HG03135 (cell line): ENCODE measurements around the gene IL12RB1.

ENCODE experiments used
- ATAC-seq: cut with Tn5 transposase; IDR thresholded peaks from one replicate; pipeline ENCODE4 v1.9.1; 2021; ENCODE audit warnings: mild to moderate bottlenecking, moderate library complexity; ENCODE audit not compliant: unreplicated experiment

IL12RB1 gene

DNA sequence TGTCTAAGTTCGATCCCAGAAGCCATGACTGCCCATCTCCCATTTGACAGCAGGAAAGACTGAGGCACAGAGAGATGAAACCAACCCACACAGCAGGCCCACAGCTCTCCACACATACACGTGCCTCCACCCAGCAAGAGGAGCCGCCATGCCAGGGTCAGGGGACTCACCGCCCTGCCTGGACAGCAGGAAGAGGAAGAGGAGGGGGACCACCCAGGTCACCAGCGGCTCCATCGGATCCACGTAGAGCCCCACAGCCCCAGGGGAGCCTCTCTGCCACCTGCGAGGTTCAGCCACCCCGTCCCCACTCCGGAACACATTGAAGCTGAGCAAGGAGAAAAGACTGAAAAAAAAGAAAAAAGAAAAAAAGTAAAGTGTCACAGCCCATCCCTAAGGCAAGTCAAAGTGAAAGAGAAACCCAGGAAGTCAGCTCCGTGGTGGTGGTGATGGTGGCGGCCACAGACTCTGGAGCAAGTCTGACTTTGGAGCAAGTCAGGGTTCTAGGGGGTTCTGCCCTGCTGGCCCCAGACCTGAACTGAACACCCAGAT lies at the start of gene IL12RB1:
Gene IL12RB1 (minus strand): TSS at position 345 of the 549 bp plus-strand sequence. CDS start 111 bp downstream, at position 234.
- no peak for ATAC-seq

DNA sequence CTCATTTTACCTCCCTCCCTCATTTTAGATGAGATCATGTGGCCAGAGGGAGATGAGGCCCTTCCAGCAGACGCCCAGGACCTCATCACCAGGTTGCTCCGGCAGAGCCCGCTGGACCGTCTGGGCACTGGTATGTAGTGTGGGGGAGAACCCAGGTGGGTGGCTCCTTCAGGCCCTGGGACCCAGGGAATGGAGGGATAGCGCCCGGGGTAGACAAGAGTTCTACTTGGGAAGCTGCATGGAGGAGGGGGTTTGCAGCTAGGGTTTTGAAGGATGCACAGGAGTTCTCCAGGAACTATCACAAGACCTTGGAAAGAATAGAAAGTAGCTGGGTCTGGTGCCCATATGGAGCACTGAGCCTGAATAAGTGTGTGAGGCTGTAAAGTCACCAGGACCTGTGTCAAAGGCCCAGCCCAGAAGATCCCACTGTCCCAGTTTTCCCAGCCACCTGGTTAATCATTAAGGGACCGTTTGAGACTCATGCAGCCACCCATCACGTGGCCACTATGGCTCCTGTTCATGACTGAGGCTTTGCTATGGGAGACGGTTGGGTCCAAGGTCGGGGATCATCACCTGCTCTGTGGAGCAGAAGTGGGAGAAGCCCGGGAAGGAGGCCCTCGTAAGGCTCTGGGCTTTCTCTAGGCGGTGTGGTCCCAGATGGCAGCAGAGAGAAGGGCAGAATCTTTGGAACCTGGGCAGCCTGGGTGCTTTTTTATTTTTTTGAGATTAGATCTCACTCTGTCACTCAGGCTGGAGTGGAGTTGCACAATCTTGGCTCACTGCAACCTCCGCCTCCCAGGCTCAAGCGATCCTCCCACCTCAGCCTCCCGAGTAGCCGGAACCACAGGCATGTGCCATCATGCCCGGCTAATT lies 49.2 kb upstream of the IL12RB1 start:
- no peak for ATAC-seq

DNA sequence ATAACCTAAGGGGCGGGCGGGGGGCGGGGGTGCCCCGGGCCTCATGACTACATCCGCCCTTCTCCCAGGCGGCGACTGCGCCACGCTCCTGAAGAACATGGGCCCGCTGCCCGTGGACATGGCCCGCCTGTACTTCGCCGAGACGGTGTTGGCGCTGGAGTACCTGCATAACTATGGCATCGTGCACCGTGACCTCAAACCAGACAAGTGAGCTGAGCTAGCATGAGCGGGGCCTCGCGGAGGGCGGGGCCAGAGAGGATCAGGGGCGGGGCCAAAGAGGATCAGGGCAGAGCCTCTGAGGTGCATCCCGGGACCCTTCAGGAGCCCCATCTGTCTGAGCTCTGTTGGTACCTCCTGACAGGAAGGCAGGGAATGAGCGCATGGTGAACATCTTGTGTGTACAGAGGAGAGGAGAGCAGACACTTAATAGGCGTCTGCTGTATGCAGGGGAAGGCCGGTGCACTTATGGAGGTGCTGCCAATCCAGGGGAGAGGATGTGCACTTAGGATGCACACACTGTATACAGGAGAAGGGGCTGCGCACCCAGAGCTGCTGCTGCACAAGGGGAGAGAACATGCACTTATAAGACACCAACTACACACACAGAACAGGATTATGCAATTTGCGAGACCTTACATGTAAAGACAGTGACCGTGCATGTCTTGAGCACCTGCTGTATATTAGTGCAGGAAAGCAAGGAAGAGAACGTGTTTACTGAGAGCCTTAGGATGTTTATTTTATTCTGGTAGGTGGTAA lies 45.3 kb upstream of the IL12RB1 start:
- no peak for ATAC-seq

- ATAC-seq, result no peak
These were observed 43.9 kb upstream of the IL12RB1 start for GRCh38 chr19:18130523-18131242.

- no peak for ATAC-seq
These were observed 42.1 kb upstream of the IL12RB1 start for GRCh38 chr19:18128805-18129204.

DNA sequence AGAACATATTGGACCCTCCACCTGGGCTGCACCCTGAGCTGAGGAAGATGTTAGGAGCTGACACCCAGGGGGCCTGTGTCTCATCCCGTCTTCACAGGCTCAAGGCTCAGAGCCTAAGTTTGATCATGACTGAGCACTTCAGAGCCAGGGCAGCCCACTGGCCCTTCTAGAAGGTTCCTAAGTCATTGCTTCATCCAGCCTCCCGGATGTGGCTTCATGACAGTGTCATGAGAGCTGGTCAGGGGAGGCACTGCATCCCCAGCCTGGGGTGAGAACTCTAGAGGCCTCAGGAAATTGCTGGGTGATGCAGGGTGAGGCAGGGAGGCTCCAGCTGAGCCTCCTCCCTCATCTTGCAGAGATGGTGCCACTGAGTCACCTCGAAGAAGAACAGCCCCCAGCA lies 41.3 kb upstream of the IL12RB1 start:
- no peak for ATAC-seq

DNA sequence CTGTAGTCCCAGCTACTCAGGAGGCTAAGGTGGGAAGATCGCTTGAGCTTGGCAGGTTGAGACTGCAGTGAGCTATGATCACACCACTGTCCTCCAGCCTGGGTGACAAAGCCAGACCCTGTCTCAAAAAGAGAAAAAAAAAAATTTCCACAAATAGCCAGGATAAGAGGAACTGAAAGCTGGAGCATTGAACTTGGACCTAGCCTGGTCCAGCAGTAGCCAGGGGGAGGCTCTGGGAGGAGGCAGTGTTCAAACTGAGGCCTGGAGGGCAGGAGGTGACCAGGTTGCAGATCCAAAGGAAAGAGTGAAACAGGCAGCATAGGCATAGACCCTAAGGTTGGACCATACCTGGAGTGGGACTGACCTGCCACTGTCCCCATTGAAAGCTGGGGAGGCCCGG lies 39.4 kb upstream of the IL12RB1 start:
- ATAC-seq, result no peak

DNA sequence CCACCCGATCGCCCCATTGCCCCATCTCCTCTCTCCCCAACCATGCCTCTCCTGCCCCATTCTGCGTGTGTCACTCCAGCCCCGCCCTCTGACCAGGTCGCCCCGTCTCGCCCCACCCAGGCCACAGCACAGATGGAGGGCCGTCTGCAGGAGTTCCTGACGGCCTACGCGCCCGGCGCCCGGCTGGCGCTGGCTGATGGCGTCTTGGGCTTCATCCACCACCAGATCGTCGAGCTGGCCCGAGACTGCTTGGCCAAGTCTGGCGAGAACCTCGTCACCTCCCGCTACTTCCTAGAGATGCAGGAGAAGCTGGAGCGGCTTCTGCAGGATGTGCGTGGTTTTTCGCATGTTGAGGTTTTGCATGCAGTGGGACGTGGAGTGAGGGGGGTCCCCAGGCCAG lies 37.1 kb upstream of the IL12RB1 start:
- no peak for ATAC-seq

DNA sequence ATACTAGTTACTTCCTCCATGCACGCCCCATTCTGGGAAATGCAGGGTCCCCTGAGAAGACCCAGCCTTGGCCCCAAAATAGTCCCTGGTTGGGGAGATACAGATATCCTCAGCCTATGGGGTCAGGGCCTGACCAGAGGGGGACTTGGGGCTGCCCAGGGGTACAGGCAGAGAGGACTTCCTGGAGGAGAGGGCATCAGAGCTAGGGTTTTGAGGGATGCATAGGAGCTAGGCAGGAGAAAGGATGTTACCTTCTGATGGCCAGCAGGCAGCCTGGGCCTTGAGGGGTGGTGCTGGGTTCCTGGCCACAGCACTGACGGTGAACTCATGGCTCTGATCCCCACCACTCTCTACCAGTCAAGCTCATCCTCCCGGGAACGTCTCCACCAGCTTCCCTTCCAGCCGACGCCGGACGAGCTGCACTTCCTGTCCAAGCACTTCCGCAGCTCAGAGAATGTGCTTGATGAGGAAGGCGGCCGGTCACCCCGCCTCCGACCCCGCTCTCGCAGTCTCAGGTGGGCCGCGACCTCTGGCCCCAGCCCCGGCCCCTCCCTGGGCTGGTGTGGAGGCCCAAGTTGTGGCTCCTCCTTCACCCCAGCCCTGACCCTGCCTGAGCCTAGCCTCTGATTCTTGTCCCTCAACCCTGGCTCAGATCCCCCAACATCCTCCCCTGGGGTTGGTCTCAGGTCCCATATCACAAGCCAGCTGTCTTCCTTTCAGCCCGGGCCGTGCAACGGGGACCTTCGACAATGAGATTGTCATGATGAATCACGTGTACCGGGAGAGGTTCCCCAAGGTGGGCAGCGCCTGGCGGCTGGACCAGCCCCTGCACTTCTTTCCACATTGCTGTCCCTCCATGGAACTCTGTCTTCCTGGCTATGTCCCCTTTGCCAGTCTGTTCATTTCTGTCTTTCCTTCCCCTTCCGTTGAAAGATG lies 36.4 kb upstream of the IL12RB1 start:
- ATAC-seq, result no peak

DNA sequence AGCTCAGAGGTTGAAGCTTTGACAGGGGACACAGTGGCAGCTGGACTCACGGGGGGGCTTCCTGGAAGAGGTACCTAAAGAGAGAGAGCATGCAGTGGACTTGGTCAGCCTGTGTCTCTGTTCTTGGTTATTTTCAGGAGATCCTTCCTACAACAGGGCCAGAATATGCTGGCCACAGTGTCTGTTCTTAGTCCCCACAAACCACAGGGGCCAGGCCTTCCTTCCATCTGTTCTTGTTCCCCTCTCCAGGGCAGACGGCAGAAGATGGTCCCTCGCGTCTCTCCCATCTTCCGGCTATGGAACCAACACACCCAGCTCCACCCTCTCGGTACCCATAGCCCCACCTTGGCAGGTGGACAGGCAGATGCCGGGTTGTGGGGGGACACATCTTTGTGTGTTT lies 35.7 kb upstream of the IL12RB1 start:
- no peak for ATAC-seq

DNA sequence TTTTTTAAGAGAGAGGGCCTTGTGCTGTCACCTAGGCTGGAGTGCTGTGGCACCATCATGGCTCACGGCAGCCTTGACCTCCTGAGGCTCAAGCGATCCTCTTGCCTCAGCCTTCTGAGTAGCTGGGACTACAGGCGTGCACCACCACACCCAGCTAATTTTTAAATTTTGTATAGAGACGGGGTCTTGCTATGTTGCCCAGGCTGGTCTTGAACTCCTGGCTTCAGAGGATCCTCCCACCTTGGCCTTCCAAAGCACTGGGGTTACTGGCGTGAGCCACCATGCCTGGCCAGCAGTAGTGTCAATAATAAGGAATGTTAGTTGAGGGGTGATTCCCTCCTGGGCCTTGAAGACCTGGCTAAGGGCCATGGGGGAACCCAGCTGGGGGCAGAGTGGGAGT lies 34.4 kb upstream of the IL12RB1 start:
- no peak for ATAC-seq

GRCh38 chr19:18120127-18120526 lies 33.4 kb upstream of the IL12RB1 start:
- ATAC-seq, result no peak

DNA sequence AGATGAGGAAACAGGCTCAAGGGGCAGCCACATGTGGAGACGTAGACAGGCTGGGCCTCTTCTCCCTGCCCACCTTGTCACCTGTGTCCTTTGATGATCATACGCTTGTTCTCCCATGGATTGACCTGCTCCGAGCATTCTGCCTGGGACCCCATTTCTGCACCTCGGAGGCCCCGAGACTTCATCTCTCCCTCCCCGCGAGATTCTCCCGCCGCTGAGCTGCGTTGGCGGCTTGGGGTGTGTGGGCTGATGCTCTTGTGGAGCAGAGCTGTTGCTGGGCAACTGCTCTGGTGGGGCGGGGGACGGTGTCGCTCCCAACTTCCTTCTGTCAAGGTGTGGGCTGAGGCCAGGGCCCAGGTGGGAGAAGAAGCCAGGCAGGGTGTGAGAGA lies 33.0 kb upstream of the IL12RB1 start:
- no peak for ATAC-seq

DNA sequence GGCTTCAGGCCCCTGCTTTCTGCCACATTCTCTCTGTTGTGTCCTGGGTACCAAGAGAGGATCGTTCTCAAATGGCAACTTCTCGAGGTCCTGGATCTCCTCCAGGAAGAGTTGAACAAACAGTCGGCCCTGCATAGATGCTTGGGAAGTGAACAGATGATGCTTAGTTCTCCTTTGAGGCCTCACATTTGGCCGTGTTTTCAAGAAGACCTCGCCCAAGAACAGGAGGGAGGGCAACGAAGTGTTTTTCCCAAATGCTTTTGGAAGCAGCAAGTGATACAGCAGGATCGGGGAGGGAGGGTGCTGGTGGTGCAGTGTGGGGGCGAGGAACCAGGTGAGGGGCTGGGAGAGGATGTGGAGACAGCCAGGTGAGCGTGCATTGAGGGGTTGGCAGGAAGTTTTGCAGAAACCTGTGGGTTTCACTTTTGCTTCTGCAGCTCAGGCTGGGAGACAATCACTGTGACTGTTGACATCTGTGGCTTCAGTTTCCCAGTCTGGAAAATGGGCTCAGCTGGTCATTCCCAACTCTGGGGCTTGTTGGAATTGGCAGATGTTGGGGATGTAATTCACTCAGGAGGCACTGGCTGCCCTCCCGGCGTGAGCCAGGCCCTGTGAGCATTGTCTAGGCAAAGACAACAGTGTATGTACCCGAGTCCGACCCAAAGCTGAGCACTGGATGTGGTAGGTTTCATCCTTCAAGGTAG lies 32.4 kb upstream of the IL12RB1 start:
- no peak for ATAC-seq

DNA sequence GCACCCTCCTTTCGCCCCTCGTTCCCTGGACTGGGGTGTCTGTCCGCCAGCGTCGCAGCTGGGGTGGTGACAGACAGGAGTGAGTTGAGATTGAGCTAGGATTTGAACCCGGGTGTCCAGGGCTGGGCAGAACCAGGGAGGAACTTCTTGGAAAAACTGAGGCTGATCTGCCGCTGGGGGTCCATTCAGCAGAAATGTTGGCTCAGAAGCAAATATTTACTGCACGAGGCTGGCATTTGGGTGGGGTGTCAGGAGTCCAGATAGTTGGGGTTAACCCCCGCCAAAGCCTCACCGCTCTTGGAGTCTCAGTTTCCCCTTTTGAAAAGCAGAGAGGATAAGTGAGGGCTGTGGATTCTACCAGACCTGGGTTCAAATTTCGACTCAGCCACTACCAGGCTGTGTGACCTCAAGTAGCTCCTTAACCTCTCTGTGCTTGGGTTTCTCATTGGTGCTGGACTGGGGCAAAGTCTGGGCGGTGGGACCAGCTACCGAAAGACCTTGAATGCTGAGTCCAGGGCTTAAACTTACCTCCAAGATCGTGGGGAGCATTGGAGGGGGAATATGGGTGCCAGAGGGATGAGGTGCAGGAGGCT lies 31.8 kb upstream of the IL12RB1 start:
- ATAC-seq, result no peak

GRCh38 chr19:18117692-18118378 lies 31.1 kb upstream of the IL12RB1 start:
- peak; percentile 75 for ATAC-seq

DNA sequence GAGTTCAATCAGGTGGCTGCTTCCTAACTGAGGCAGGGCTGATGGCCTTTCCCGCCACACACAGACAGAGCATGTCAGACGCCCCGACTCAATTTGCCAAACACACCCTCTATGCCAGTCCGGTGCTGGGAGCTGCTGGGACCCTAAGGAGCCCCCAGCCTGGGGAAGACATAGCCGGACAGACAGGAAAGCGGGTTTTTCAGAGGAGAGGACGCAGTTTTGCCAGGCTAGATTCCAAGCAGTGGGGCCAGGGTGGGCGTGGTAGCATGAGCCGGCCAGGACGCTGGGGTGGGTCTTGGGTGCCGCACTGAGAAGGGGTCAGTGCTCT lies 30.6 kb upstream of the IL12RB1 start:
- ATAC-seq, result no peak

DNA sequence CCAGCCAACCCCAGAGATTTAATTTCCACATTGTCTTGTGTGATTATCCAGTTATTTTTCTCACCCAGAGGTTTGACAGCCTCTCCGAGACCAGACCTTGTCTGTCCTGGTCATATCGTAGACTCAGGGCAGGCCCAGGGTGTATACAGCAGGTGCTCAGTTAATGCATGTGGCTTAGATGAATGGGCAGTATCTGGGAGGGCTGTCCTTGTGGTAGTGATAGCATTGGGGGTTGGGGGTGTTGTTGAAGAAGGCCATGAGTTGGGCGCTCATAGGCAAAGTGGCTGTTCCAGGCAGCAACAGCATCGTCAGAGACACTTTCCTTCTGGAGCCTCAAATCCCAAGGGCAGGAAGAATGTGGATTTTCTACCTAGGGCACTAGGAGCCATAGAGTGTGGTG lies 27.7 kb upstream of the IL12RB1 start:
- ATAC-seq, result no peak

DNA sequence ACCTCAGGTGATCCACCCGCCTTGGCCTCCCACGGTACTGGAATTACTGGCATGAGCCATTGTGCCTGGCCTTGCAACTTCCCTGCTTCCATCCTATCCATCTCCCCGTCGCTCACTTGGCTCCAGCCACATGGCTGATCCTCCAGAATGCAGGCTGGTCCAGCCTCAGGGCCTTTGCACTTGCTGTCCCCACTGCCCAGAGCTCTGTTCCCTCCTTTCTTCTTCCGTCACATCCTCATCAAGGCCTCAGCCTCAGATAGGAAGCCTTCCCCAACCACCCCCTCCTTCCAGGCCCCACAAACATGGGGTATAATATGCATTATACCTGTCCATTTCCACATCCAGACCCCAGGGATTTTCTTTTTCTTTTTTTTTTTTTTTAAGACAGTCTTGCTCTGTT lies 27.1 kb upstream of the IL12RB1 start:
- ATAC-seq, result no peak
